ENCODE results near the gene MCAM.

The MCAM gene

DNA sequence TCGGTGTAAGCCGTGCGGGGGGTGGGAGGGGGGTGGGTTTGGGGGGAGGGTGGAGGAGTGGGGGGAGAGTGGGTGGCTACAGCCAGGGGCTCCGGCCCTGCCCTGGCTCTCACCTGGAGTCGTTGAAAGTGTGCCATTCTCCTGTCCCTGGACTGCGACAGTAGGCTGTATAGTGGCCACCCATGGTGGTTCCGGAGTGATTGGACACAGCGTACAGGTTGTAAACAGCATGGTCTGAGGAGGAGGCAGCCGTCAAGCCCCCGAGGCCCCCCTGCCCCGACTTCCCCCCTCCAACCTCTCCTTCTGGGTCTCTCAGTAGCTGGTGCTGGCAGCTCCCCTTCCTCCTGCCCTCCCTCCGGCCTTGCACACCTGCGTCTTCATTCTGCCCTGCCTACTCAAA, 40.1 kb upstream of the MCAM start:
- Histone ChIP-seq H3K27ac (ENCODE audit: low read length) (no peak overlapping the region), H3K4me1 (ENCODE audit: control insufficient read depth, insufficient read depth, low read length) (peaks cover 3% of the 10 kb centered on the region)
- no CpG with 5 or more reads among the region's 13 CpGs for WGBS (ENCODE audit: insufficient coverage, insufficient read length)

GRCh38 chr11:119356349-119357031, 39.6 kb upstream of the MCAM start:
- no peak for DNase-seq (ENCODE audit: low read depth, low spot score)
- no peaks in the 10 kb centered on the region for H3K36me3 ChIP-seq (ENCODE audit: control insufficient read depth, insufficient read depth, low read length)
- no CpG with 5 or more reads among the region's 54 CpGs for WGBS (ENCODE audit: insufficient coverage, insufficient read length)
- no peaks in the 10 kb centered on the region for H3K27me3 ChIP-seq (ENCODE audit: control insufficient read depth, insufficient read depth, low read length)
- H3K4me3 ChIP-seq (ENCODE audit: low read length): peak overlapping the region; percentile 37; the same call in 1 of the 2 replicates
- H3K27ac ChIP-seq (ENCODE audit: low read length): no peak overlapping the region
- H3K9me3 ChIP-seq (ENCODE audit: control insufficient read depth, insufficient read depth, low read length): no peaks in the 10 kb centered on the region
- peaks cover 3% of the 10 kb centered on the region for H3K4me1 ChIP-seq (ENCODE audit: control insufficient read depth, insufficient read depth, low read length)

More for the DNA sequence above, 40.1 kb upstream of the MCAM start:
- Histone ChIP-seq H3K4me3 (ENCODE audit: low read length) (no peak overlapping the region; the same call in 1 of the 2 replicates), H3K9me3 (ENCODE audit: control insufficient read depth, insufficient read depth, low read length) (no peaks in the 10 kb centered on the region), H3K27me3 (ENCODE audit: control insufficient read depth, insufficient read depth, low read length) (no peaks in the 10 kb centered on the region), H3K36me3 (ENCODE audit: control insufficient read depth, insufficient read depth, low read length) (no peaks in the 10 kb centered on the region)
- DNase-seq (ENCODE audit: low read depth, low spot score): no peak

DNA sequence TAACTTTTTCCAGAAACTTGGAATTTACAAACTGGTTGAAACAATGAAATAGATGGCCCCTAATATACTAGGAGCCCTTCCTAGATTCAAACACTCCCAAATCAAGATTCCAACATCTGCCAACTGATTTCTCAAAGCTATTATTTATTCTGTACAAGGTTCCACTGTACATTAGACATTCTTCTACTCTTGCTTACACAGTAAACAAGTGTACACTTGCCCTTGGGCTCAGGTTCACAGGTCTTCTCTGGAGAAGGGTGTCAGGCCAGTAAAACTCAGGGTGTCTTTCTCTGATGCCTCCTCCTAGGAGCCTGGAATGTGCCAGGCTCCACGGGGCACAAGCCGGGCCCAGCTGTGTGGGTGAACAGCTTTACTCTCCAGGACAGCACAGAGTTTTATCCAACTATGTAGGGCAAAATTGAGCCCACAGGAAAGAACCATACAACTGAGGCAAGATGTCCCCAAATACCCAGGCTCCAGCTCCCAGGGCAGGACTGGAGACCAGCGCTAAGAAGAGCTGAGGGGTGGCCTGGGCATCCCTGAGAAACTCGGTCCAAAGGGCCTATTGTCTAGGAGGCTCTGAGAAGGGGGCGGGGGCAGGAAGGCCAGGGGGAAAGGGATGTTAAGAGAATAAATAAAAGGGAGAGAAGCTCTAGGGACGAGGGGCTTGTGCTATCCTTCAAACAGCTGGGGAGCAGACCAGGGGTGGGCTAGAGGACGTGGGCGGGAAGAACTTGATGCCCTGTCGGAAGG, 38.3 kb upstream of the MCAM start:
- Histone ChIP-seq H3K4me3 (ENCODE audit: low read length) (no peak overlapping the region), H3K27me3 (ENCODE audit: control insufficient read depth, insufficient read depth, low read length) (no peaks in the 10 kb centered on the region), H3K36me3 (ENCODE audit: control insufficient read depth, insufficient read depth, low read length) (no peaks in the 10 kb centered on the region), H3K9me3 (ENCODE audit: control insufficient read depth, insufficient read depth, low read length) (no peaks in the 10 kb centered on the region), H3K27ac (ENCODE audit: low read length) (no peak overlapping the region), H3K4me1 (ENCODE audit: control insufficient read depth, insufficient read depth, low read length) (no peaks in the 10 kb centered on the region)
- no peak for DNase-seq (ENCODE audit: low read depth, low spot score)
- no CpG with 5 or more reads among the region's 9 CpGs for WGBS (ENCODE audit: insufficient coverage, insufficient read length)

DNA sequence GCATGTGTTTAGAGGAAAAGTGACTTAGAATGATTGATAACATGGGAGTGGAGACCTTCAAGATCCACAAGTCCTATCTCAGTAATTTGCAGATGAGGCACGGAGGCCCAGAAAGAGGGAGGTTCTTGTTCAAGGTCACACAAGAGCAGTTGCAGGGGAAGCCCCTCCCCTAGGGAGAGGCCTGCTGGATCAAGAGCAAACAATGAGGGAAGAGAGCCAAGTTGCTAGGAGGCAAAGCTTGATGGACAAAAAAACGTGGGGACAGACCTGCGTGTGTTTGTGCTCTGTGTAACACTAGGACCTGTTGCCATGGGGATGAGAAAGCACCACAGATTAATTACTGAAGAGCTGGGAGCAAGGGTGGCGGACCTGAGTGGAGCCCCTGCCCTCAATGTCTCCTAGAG, 35.9 kb upstream of the MCAM start:
- no CpG with 5 or more reads among the region's 4 CpGs for WGBS (ENCODE audit: insufficient coverage, insufficient read length)
- H3K36me3 ChIP-seq (ENCODE audit: control insufficient read depth, insufficient read depth, low read length): no peaks in the 10 kb centered on the region
- no peaks in the 10 kb centered on the region for H3K4me1 ChIP-seq (ENCODE audit: control insufficient read depth, insufficient read depth, low read length)
- H3K9me3 ChIP-seq (ENCODE audit: control insufficient read depth, insufficient read depth, low read length): no peaks in the 10 kb centered on the region
- no peak for DNase-seq (ENCODE audit: low read depth, low spot score)
- H3K4me3 ChIP-seq (ENCODE audit: low read length): no peak overlapping the region
- no peak overlapping the region for H3K27ac ChIP-seq (ENCODE audit: low read length)
- H3K27me3 ChIP-seq (ENCODE audit: control insufficient read depth, insufficient read depth, low read length): no peaks in the 10 kb centered on the region

DNA sequence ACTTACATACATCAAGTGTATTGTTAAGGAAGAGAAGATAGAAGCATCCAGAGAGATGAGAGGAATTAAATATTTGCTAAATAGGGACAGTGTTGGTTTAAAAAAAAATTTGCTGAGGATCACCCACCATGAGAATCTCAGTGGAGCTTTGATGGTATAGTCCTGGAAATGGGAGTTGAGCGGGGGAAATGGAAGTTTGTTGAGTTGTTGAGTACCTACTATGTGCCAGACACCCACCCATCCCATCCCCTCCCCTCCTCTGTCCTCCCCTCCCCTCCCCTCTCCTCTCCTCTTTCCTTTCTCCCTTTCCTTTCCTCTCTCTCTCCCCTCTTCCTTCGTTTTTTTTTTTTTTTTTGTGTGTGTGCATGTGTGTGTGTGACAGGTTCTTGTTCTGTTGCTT, 34.3 kb upstream of the MCAM start:
- Histone ChIP-seq H3K4me1 (ENCODE audit: control insufficient read depth, insufficient read depth, low read length) (no peaks in the 10 kb centered on the region), H3K36me3 (ENCODE audit: control insufficient read depth, insufficient read depth, low read length) (no peaks in the 10 kb centered on the region), H3K9me3 (ENCODE audit: control insufficient read depth, insufficient read depth, low read length) (no peaks in the 10 kb centered on the region), H3K4me3 (ENCODE audit: low read length) (no peak overlapping the region), H3K27ac (ENCODE audit: low read length) (no peak overlapping the region), H3K27me3 (ENCODE audit: control insufficient read depth, insufficient read depth, low read length) (no peaks in the 10 kb centered on the region)
- DNase-seq (ENCODE audit: low read depth, low spot score): no peak
- WGBS (ENCODE audit: insufficient coverage, insufficient read length): no CpG with 5 or more reads among the region's 2 CpGs

DNA sequence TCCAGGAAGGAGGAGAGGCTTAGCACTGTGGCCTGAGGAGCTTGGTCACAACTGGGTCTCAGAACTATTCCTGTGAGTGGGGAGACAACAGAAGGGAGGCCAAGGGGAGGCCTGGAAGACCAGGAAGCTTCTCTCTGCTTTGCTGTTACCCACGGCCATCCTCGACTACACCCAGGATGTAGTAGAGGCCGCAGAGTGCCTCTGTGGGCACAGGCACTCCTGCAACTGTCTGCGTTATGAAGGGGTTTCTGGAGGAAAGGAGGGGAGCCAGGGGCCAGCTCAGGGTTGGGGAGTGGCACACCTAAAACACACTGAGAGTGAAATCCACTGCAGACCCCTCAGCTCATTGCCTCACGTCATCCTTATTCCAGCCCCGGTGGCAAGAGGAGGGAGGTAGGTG, 33.4 kb upstream of the MCAM start:
- no peak overlapping the region for H3K4me3 ChIP-seq (ENCODE audit: low read length)
- H3K36me3 ChIP-seq (ENCODE audit: control insufficient read depth, insufficient read depth, low read length): no peaks in the 10 kb centered on the region
- no CpG with 5 or more reads among the region's 6 CpGs for WGBS (ENCODE audit: insufficient coverage, insufficient read length)
- no peaks in the 10 kb centered on the region for H3K27me3 ChIP-seq (ENCODE audit: control insufficient read depth, insufficient read depth, low read length)
- no peaks in the 10 kb centered on the region for H3K4me1 ChIP-seq (ENCODE audit: control insufficient read depth, insufficient read depth, low read length)
- H3K27ac ChIP-seq (ENCODE audit: low read length): no peak overlapping the region
- DNase-seq (ENCODE audit: low read depth, low spot score): no peak
- H3K9me3 ChIP-seq (ENCODE audit: control insufficient read depth, insufficient read depth, low read length): no peaks in the 10 kb centered on the region

DNA sequence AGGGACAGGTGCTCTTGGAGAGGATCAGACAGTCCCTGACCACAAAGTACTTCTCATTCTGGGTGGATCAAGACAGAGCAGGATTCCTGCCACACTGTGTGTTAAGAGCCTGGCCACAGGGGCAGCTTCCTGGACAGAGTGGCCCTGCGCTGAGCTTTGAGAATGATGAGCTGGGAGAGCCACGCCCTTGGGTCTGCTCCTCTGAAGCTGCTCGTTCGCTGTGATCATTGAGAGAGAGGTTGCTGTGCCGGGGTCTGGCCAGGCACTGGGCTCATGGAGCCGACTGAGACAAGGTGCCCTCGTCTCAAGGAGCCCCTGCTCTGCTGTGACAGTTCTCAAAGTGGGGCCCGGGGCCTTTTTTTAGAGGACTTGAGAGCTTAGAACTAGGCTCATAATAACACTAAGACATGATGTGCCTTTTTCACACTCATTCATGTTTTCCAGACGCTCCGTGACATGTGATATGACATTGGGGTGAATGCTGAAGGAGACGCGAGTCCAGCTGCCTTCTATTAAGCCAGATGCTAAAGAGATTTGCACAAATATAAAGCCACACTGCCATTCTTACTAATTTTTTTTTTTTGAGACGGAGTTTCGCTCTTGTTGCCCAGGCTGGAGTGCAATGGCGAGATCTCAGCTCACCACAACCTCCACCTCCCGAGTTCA, 31.1 kb upstream of the MCAM start:
- no CpG with 5 or more reads among the region's 16 CpGs for WGBS (ENCODE audit: insufficient coverage, insufficient read length)
- Histone ChIP-seq H3K36me3 (ENCODE audit: control insufficient read depth, insufficient read depth, low read length) (no peaks in the 10 kb centered on the region), H3K27me3 (ENCODE audit: control insufficient read depth, insufficient read depth, low read length) (no peaks in the 10 kb centered on the region), H3K4me3 (ENCODE audit: low read length) (no peak overlapping the region), H3K4me1 (ENCODE audit: control insufficient read depth, insufficient read depth, low read length) (no peaks in the 10 kb centered on the region), H3K27ac (ENCODE audit: low read length) (no peak overlapping the region), H3K9me3 (ENCODE audit: control insufficient read depth, insufficient read depth, low read length) (no peaks in the 10 kb centered on the region)
- no peak for DNase-seq (ENCODE audit: low read depth, low spot score)

GRCh38 chr11:119347242-119347641, 30.3 kb upstream of the MCAM start:
- H3K36me3 ChIP-seq (ENCODE audit: control insufficient read depth, insufficient read depth, low read length): no peaks in the 10 kb centered on the region
- WGBS (ENCODE audit: insufficient coverage, insufficient read length): no CpG with 5 or more reads among the region's 2 CpGs
- H3K27me3 ChIP-seq (ENCODE audit: control insufficient read depth, insufficient read depth, low read length): no peaks in the 10 kb centered on the region
- no peak overlapping the region for H3K27ac ChIP-seq (ENCODE audit: low read length)
- no peak for DNase-seq (ENCODE audit: low read depth, low spot score)
- no peaks in the 10 kb centered on the region for H3K9me3 ChIP-seq (ENCODE audit: control insufficient read depth, insufficient read depth, low read length)
- no peak overlapping the region for H3K4me3 ChIP-seq (ENCODE audit: low read length)
- no peaks in the 10 kb centered on the region for H3K4me1 ChIP-seq (ENCODE audit: control insufficient read depth, insufficient read depth, low read length)

DNA sequence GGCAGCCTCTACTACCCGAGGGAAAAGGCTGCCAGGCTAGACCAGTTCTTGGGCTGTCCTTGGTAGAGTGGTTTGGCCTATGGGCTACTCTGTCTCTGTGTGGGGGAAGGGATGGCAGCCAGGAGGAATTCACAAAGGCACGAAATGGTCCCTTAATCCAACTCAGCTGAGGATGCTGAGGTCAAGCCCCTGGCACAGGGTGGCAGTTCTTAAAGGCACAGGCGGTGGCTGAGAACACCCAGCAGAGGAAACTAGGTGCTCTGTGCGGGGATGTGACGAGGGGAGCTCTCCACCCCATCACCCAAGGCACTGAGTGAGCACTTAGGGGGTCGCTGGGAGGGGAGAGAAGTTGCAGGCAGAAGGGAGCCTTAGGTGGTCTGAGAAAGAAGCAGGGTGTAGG, 29.7 kb upstream of the MCAM start, which contains the start of gene MFRP:
MFRP (minus strand) TSS at position 101 of the 400 bp plus-strand sequence. CDS start 192 bp downstream, outside the sequence.
- H3K27me3 ChIP-seq (ENCODE audit: control insufficient read depth, insufficient read depth, low read length): peaks cover 5% of the 10 kb centered on the region; the same call in 1 of the 2 replicates
- no peak within 1 kb of the TSS for H3K4me3 ChIP-seq (ENCODE audit: low read length)
- no peaks in the 10 kb centered on the region for H3K9me3 ChIP-seq (ENCODE audit: control insufficient read depth, insufficient read depth, low read length)
- no CpG with 5 or more reads among the region's 6 CpGs for WGBS (ENCODE audit: insufficient coverage, insufficient read length)
- no peak for DNase-seq (ENCODE audit: low read depth, low spot score)
- H3K4me1 ChIP-seq (ENCODE audit: control insufficient read depth, insufficient read depth, low read length): 0 out of 2 replicates have a peak, but pooled peaks cover 2% of the 10 kb centered on the region
- no peak within 1 kb of the TSS for H3K27ac ChIP-seq (ENCODE audit: low read length)
- H3K36me3 ChIP-seq (ENCODE audit: control insufficient read depth, insufficient read depth, low read length): no peaks in the 10 kb centered on the region

DNA sequence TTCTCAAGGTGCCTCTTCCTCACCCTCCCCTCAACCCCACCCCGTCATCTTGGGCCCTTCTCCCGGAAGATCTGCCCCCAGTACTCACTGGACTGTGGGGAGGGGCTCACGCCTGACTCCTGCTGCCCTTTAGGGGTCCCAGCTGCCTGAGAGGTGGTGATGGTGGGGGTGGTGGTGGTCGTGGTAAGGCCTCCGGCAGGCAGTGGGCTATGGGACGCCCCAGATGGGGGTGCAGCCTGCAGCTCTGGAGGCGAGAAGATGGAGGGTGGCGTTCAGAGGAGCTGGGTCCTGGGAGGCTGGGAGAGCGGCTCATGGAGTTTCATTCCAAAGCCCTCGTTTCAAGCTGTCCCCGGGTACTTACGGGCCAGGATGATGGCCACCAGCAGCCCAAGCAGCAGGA, 28.8 kb upstream of the MCAM start:
- Histone ChIP-seq H3K36me3 (ENCODE audit: control insufficient read depth, insufficient read depth, low read length) (no peaks in the 10 kb centered on the region), H3K9me3 (ENCODE audit: control insufficient read depth, insufficient read depth, low read length) (no peaks in the 10 kb centered on the region), H3K4me3 (ENCODE audit: low read length) (no peak overlapping the region), H3K4me1 (ENCODE audit: control insufficient read depth, insufficient read depth, low read length) (peaks cover 5% of the 10 kb centered on the region; the same call in 1 of the 2 replicates), H3K27ac (ENCODE audit: low read length) (no peak overlapping the region), H3K27me3 (ENCODE audit: control insufficient read depth, insufficient read depth, low read length) (peaks cover 12% of the 10 kb centered on the region; the same call in 1 of the 2 replicates)
- DNase-seq (ENCODE audit: low read depth, low spot score): no peak
- no CpG with 5 or more reads among the region's 12 CpGs for WGBS (ENCODE audit: insufficient coverage, insufficient read length)

All from iPS DF 6.9 (cell line).